Measurements from ENCODE around the gene ZFP36L2.

ZFP36L2 gene

DNA sequence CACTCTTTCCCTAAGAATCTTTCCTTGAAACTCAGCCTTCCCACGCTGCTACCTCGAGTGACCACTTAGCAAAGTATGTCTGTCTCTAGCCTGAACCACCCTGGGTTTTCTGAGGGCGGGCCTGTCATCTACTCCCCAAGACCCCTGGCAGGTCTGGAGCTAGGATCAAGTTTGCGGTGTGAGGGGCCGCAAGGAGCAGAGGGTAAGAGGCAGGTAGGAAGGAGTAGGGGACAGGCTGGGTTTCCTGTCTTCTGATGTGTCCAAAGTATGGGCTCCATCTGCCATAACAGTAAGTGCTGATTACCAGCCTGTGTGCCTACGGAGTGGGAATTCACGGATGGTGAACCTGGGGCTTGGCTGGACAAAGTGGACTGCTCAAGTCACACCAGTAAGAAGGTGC lies 25.4 kb downstream of the ZFP36L2 start:
- no peak for DNase-seq (ENCODE audit: low read depth)
- TF ChIP-seq, protein P1, sequence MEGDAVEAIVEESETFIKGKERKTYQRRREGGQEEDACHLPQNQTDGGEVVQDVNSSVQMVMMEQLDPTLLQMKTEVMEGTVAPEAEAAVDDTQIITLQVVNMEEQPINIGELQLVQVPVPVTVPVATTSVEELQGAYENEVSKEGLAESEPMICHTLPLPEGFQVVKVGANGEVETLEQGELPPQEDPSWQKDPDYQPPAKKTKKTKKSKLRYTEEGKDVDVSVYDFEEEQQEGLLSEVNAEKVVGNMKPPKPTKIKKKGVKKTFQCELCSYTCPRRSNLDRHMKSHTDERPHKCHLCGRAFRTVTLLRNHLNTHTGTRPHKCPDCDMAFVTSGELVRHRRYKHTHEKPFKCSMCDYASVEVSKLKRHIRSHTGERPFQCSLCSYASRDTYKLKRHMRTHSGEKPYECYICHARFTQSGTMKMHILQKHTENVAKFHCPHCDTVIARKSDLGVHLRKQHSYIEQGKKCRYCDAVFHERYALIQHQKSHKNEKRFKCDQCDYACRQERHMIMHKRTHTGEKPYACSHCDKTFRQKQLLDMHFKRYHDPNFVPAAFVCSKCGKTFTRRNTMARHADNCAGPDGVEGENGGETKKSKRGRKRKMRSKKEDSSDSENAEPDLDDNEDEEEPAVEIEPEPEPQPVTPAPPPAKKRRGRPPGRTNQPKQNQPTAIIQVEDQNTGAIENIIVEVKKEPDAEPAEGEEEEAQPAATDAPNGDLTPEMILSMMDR (IDR thresholded peaks at IDR 0.05; ENCODE audit: control insufficient read depth, extremely low read depth, insufficient read depth): no peak
- no peak overlapping the region for H3K4me3 ChIP-seq (ENCODE audit: low read depth, low read length)

DNA sequence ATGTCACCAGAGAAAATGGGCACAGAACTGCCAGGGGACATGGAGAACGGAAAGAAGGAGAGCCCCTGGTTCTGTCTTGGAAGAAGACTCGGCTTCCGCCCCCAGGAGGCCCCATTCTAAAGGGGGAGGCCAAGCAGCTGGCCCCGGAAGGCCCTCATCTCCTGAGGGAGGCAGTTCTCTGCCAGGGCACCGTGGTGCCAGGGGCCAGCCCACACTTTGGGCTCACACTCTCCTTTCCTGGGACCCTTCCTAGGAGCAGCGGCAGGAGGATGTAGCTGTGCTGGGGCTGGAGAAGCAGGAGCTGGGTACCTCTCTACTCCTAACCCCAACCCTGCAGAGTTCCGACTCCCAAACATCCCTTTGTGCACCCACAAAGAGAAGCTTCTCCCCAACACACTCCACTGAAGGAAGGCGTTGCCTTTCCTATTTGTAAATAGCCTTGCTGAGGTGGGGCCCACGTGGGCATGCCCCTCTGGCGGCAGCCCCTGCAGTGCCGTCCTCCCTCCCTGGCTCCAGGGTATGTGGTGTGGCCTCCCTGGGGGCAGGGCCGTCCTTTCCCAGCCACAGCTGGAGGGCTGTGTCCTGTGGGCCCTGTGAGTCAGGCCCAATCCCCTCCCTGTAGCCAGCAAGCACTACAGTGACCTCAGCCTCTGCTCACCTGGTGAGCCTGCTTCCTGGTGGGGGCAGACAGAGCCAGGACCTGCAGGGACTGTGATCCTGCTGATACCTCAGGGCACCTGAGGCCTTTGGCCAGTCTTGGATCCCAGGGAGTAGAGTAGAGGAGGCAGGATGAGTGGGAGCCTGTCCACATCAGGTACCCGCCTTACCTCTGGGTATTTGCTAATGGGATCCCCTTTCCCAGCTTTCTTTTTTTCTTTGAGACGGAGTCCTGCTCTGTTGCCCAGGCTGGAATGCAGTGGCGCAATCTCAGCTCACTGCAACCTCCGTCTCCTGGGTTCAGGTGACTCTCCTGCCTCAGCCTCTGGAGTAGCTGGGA lies 26.6 kb downstream of the ZFP36L2 start:
- no peak for DNase-seq (ENCODE audit: low read depth)
- TF ChIP-seq, protein P1 (IDR thresholded peaks at IDR 0.05; ENCODE audit: control insufficient read depth, extremely low read depth, insufficient read depth): no peak

DNA sequence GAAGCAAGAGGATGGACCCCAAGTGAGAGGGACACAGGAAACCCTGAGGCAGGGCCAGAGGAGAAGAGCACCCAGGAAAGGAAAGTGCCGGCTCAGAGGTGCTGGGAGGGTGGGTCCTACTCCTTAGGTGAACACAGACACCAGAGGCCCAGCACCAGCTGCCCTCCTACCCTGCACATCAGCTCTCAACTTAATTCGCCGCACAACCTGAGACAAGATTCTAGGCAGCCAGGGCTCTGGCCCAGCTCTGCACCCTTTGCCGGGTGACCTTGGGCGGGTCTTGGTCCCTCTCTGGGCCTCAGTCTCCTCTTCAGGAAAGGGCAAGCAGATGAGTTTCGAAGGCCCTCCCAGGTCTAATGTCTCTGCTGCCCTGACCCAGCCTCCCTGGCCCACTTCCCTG lies 28.1 kb downstream of the ZFP36L2 start:
- no peak for DNase-seq (ENCODE audit: low read depth)
- TF ChIP-seq, protein P1 (IDR thresholded peaks at IDR 0.05; ENCODE audit: control insufficient read depth, extremely low read depth, insufficient read depth): no peak
- no peak overlapping the region for H3K4me3 ChIP-seq (ENCODE audit: low read depth, low read length)

More for the DNA sequence above, 26.6 kb downstream of the ZFP36L2 start:
- no peak overlapping the region for H3K4me3 ChIP-seq (ENCODE audit: low read depth, low read length)

DNA sequence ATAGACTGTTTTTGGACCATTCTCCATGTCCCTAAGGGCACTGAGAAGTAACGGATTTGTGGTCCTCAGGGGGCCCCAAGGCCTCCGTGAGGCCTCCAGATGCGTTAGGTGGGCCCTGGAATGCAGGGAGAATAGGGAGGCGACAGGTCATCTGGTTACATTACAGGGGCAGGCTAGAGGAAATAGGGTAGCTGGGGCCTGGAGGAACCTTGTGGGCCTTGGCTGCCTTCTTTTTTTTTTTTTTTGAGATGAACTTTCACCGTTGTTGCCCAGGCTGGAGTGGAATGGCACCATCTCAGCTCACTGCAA lies 28.9 kb downstream of the ZFP36L2 start:
- no peak overlapping the region for H3K4me3 ChIP-seq (ENCODE audit: low read depth, low read length)
- TF ChIP-seq, protein P1 (IDR thresholded peaks at IDR 0.05; ENCODE audit: control insufficient read depth, extremely low read depth, insufficient read depth): no peak
- DNase-seq (ENCODE audit: low read depth): no peak

DNA sequence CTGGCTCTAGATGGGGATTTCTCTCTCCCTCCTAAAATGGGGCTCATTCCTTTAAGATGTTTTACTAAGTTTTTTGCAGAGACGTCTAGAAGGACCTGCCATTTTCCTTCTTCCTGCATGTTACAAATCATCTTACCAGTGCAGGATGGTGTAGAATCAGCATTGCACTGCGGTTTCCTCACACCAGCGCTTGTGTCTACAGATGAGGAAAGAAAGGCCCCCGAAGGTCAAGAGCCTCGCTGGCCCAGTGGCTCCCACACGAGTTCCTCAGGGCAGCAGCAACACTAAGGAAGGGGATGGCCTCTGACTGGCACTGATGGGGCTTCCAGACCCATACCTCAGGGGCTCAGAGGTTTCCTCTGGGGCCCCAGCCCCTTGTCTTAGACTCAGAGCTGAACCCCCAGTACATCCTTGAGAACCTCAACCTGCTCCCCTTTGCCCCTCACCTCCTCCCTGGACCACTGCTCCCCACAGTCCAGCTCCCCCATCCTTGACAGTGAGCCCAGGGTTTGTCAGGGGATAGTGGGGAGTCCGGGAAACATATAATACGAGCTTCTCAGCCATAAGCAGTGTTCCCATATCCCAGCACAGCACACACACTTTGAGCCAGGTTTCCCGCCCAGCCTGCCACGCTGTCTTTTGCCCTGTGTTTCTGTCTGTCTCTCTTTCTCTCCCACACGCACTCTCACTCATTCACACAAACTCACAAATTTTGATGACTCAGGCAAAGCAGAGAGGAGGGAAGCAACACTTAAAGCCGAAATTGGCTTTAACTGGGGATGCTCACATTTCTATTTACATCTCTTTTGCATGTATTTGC lies 29.4 kb downstream of the ZFP36L2 start:
- no peak overlapping the region for H3K4me3 ChIP-seq (ENCODE audit: low read depth, low read length)
- TF ChIP-seq, protein P1 (IDR thresholded peaks at IDR 0.05; ENCODE audit: control insufficient read depth, extremely low read depth, insufficient read depth): no peak
- DNase-seq (ENCODE audit: low read depth): no peak

DNA sequence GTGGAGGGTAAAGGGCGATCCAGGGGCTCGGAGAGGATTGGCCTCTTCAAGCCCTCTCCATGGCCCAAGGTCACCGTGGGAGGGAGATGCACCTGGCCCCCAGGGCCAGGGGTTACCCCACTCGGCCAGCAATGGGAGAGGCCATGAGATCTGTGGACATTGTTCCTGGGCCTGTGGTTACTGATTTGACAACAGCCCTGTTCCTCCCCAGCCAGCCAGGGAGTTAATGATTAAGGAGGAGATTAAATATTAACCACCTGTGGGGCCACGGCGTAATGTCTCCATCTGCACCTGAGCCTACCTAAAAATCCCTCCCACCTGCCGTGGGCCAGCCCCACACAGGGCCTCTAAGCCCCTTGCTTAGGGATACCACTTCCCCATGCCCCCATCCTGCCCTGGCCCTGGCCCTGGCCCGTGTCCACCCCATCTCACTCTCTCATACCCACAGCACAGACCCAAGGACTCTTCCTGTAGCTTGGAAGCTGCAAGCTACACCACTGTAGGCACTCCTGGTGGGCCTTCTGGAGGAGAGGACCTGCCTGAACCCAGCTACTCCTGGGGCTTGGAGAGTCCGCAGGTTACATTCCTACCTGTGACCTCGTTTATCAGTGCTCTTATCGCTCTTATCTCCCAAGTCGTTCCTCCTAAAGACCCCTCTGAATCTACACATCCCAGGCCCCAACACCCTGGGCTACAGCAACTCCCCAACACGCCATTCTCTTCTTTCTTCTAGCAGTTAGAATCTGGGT lies 32.1 kb downstream of the ZFP36L2 start:
- TF ChIP-seq, protein P1 (IDR thresholded peaks at IDR 0.05; ENCODE audit: control insufficient read depth, extremely low read depth, insufficient read depth): no peak
- H3K4me3 ChIP-seq (ENCODE audit: low read depth, low read length): no peak overlapping the region
- no peak for DNase-seq (ENCODE audit: low read depth)

Measured in LNCaP clone FGC (cell line).